K562 (cell line): Measurements from ENCODE around the gene MTSS2. TPM values are rescaled to one million over a fixed set of nuclear protein-coding genes. Genes with fewer than 3 reads are reported as not detected.

Source experiments
- ATAC-seq: fragments of 200-7000 bp; cut with Tn5 transposase; 3 replicates; pipeline ENCODE4 v1.9.1; 2020; ENCODE audit warnings: moderate library complexity
- BruUV-seq: library from RNA; stranded (reverse); fragments of 400-500 nt; replicated peaks from 2 replicates; lab custom pipeline; 2021; lab: Mats Ljungman, UMichigan
- CTCF ChIA-PET: fragments of 300-600 bp; formaldehyde crosslinking; extraction: SDS; loops from one replicate; lab custom pipeline; 2021; ENCODE audit warnings: low intra/inter-chr PET ratio; lab: Yijun Ruan, JAX
- POLR2A ChIA-PET: fragments of 300-600, 350-650 bp; sonication (Branson Sonifier 250); formaldehyde crosslinking; extraction: SDS; loops from one replicate; lab custom pipeline; 2021; ENCODE audit warnings: antibody characterized with exemption, inconsistent platforms; lab: Yijun Ruan, JAX
- DNase-seq, 4 experiments: peaks; one replicate each; pipeline versions ENCODE4 v3.0.0 to v3.0.0-alpha.2; 2011 to 2018; ENCODE audit warnings: low spot score in 3 of 4, mixed read lengths in 3 of 4; ENCODE audit errors: extremely low read depth in 1 of 4
- FAIRE-seq: peaks from 2 replicates; lab custom pipeline; 2011; peaks lifted over from hg19 to GRCh38; lab: Jason Lieb, UNC
- H2AFZ ChIP-seq: 2 replicates; pipeline ENCODE4 v1.6.0; 2011; ENCODE audit warnings: low read depth, low read length, control low read depth, inconsistent platforms
- H3K27ac ChIP-seq: fragments of 200-600 bp; 3 replicates; pipeline ENCODE4 v1.8.0; 2011; ENCODE audit warnings: low read depth, mild to moderate bottlenecking, control low read depth, inconsistent platforms, low read length, moderate library complexity, mixed read lengths; ENCODE audit errors: extremely low read depth
- H3K27me3 ChIP-seq, 2 experiments: fragments of 300-600 bp in 1 of 2; 2 replicates in 1 of 2; 3 replicates in 1 of 2; pipeline versions ENCODE4 v1.6.0 to v1.8.0; 2011; ENCODE audit warnings: inconsistent platforms in 2 of 2, low read length in 2 of 2, mild to moderate bottlenecking in 1 of 2, mixed read lengths in 1 of 2, moderate library complexity in 1 of 2; ENCODE audit not compliant: control insufficient read depth in 2 of 2, insufficient read depth in 2 of 2
- H3K36me3 ChIP-seq: fragments of 300-600 bp; 3 replicates; pipeline ENCODE4 v1.8.0; 2011; ENCODE audit warnings: mild to moderate bottlenecking, low read length, inconsistent platforms; ENCODE audit not compliant: control insufficient read depth, insufficient read depth
- H3K4me1 ChIP-seq, 2 experiments: fragments of 200-600 bp in 1 of 2; replicated peaks in 1 of 2; 2 replicates in 1 of 2; 3 replicates in 1 of 2; pipeline versions ENCODE4 v1.5.1 to v1.8.0; 2011; ENCODE audit warnings: inconsistent platforms in 2 of 2, low read length in 2 of 2, mild to moderate bottlenecking in 1 of 2, mixed read lengths in 1 of 2, moderate library complexity in 1 of 2; ENCODE audit not compliant: control insufficient read depth in 2 of 2, insufficient read depth in 2 of 2
- H3K4me2 ChIP-seq: 2 replicates; pipeline ENCODE4 v1.6.1; 2011; ENCODE audit warnings: low read length, control low read depth, inconsistent platforms, mixed read lengths; ENCODE audit not compliant: insufficient read depth
- H3K4me3 ChIP-seq: fragments of 200-600 bp; sonication (generic), shearing (Covaris generic); 2 replicates; pipeline ENCODE4 v1.5.1; 2016; ENCODE audit warnings: control low read depth, inconsistent platforms
- H3K79me2 ChIP-seq: fragments of 200-600 bp; 3 replicates; pipeline ENCODE4 v1.8.0; 2011; ENCODE audit warnings: low read length, inconsistent platforms; ENCODE audit not compliant: control insufficient read depth, insufficient read depth
- H3K9ac ChIP-seq, 2 experiments: 2 replicates each; pipeline versions ENCODE4 v1.6.0 to v1.6.1; 2011; ENCODE audit warnings: low read depth in 2 of 2, low read length in 2 of 2, control low read depth in 1 of 2, inconsistent platforms in 1 of 2, mild to moderate bottlenecking in 1 of 2, mixed read lengths in 1 of 2; ENCODE audit not compliant: insufficient read depth in 1 of 2
- H3K9me1 ChIP-seq: one replicate; pipeline ENCODE4 v1.6.0; 2011; ENCODE audit warnings: inconsistent platforms, mild to moderate bottlenecking, low read length, moderate library complexity; ENCODE audit not compliant: control insufficient read depth, insufficient read depth
- H3K9me3 ChIP-seq: replicated peaks from 2 replicates; pipeline ENCODE4 v1.5.1; 2011; ENCODE audit warnings: low read depth, low read length, inconsistent platforms; ENCODE audit not compliant: control insufficient read depth, insufficient read depth
- H4K20me1 ChIP-seq: replicated peaks from 2 replicates; pipeline ENCODE4 v1.6.1; 2011; ENCODE audit warnings: low read length, inconsistent platforms, mixed read lengths; ENCODE audit not compliant: control insufficient read depth, insufficient read depth
- KLF1 ChIP-seq: fragments of 450-650 bp; IDR thresholded peaks from 2 replicates; pipeline ENCODE4 v1.6.1; 2016; ENCODE audit warnings: missing genetic modification characterization, missing compliant biosample characterization
- PHB2 ChIP-seq: fragments of 450-650 bp; IDR thresholded peaks from 2 replicates; pipeline ENCODE4 v1.6.1; 2017; ENCODE audit warnings: low read depth
- SRF ChIP-seq, 2 experiments: fragments of 250-450, 450-650 bp in 1 of 2; sonication (Bioruptor Pico) in 1 of 2; sonication (generic) in 1 of 2; formaldehyde crosslinking; IDR thresholded peaks; 2 replicates each; pipeline versions ENCODE4 v1.5.0 to v1.5.1; 2020 to 2022; ENCODE audit warnings: mild to moderate bottlenecking in 1 of 2, missing genetic modification reagents in 1 of 2
- TRIM24 ChIP-seq, 2 experiments: fragments of 450-650 bp; IDR thresholded peaks; 2 replicates each; pipeline ENCODE4 v1.6.1; 2016
- ZFP36 ChIP-seq: fragments of 150-350 bp; IDR thresholded peaks from 2 replicates; pipeline ENCODE4 v1.6.1; 2018; ENCODE audit warnings: low read length, low read depth; ENCODE audit not compliant: partially characterized antibody
- ZKSCAN1 ChIP-seq: fragments of 150-350 bp; IDR thresholded peaks from 2 replicates; pipeline ENCODE4 v1.6.1; 2016; ENCODE audit warnings: low read depth, low read length
- WGBS: fragments of 100-300 bp; shearing (Covaris generic); methylation state at CpG from one replicate; pipeline ENCODE4 v1.1.6; 2016; ENCODE audit warnings: low coverage, mixed read lengths; ENCODE audit not compliant: insufficient coverage; ENCODE audit errors: missing lambda C conversion rate; 5-methylcytosine and 5-hydroxymethylcytosine counted together
- in situ Hi-C: fragments of 300-500 bp; cut with MboI; formaldehyde crosslinking; loops from 4 replicates; pipeline ENCODE4 v1.15.0; 2018; ENCODE audit warnings: inconsistent platforms, mixed read lengths
- intact Hi-C: fragments of 100-400 bp; cut with micrococcal nuclease; formaldehyde crosslinking; loops from 2 replicates; pipeline ENCODE4 v1.14.2; 2022
- polyA plus RNA-seq, 8 experiments: library from polyadenylated mRNA; depleted of rRNA in 4 of 8; stranded (reverse) in 5 of 8; unstranded in 3 of 8; fragments of >200 nt; fragmentation: Nextera tagmentation in 2 of 8; fragmentation: Illumina TruSeq in 1 of 8; extraction: Ambion mirVana in 2 of 8; extraction: Trizol in 1 of 8; gene quantifications; 2 replicates each; pipeline versions ENCODE4 v1.2.1 to v1.2.3, GENCODE V29; 2011 to 2014; ENCODE audit warnings: inconsistent platforms in 1 of 8, missing spikeins in 1 of 8
- total RNA-seq, 7 experiments: library from RNA; depleted of rRNA in 6 of 7; stranded (reverse); fragments of >200 nt in 6 of 7; fragmentation: Illumina TruSeq in 2 of 7; extraction: Trizol in 2 of 7; gene quantifications; 2 replicates each; pipeline versions ENCODE4 v1.2.1 to v1.2.3, GENCODE V29; 2011 to 2021; ENCODE audit warnings: low replicate concordance in 1 of 7

The MTSS2 gene
- total and polyA plus RNA-seq, 9 of the 15 experiments (the other 6 are each of a cell fraction or from before 2014, with no cell fraction given) = 0.11 to 60.3 (median 16.9) TPM

GRCh38 chr16:70734522-70735095, 48.8 kb upstream of the MTSS2 start:
- no TSS peak for BruUV-seq
- CTCF ChIA-PET = no interaction called here

GRCh38 chr16:70730944-70731343, 45.1 kb upstream of the MTSS2 start:
- Histone ChIP-seq H3K4me1 (peaks cover 8 to 16% of the 10 kb centered on the region in 2 experiments; a peak in 4 of 5 replicates), H4K20me1 (no peaks in the 10 kb centered on the region), H3K36me3 (peaks cover 27% of the 10 kb centered on the region; the same call in 2 of the 3 replicates), H2AFZ (no peak overlapping the region), H3K79me2 (no peaks in the 10 kb centered on the region), H3K4me3 (no peak overlapping the region), H3K27me3 (no peaks in the 10 kb centered on the region), H3K9me1 (peaks cover 5% of the 10 kb centered on the region), H3K4me2 (no peak overlapping the region), H3K9ac (peak overlapping the region in 1 of 2 experiments; percentile 41; a peak in 1 of 4 replicates), H3K27ac (no peak overlapping the region), H3K9me3 (no peaks in the 10 kb centered on the region)
- POLR2A ChIA-PET = no interaction called here
- no peak for DNase-seq
- 96% methylated on average over 3 of the region's 3 CpGs for WGBS
- in situ Hi-C loops (no loop called here), intact Hi-C loops (no loop called here)
- no peak for ATAC-seq
- BruUV-seq = no TSS peak
- no peak for TF ChIP-seq SRF (CRISPR knock-in tag; IDR thresholded peaks at IDR 0.05)
- no peak for TF ChIP-seq PHB2
- TF ChIP-seq ZFP36 = no peak
- TF ChIP-seq TRIM24 (IDR thresholded peaks at IDR 0.05) = no peak
- CTCF ChIA-PET = no interaction called here
- no peak for FAIRE-seq

More at GRCh38 chr16:70734522-70735095, 48.8 kb upstream of the MTSS2 start:
- in situ Hi-C loops (no loop called here), intact Hi-C loops (loop anchor here (5.0 kb wide), 1 partner anchor 47 kb away; the partner anchor contains the start of gene MTSS2)
- Histone ChIP-seq H3K4me1 (peaks cover 0 to 23% of the 10 kb centered on the region in 2 experiments; a peak in 2 of 5 replicates), H3K4me3 (no peak overlapping the region), H3K27ac (no peak overlapping the region), H3K9me3 (no peaks in the 10 kb centered on the region), H3K9ac (no peak overlapping the region), H3K36me3 (peaks cover 21% of the 10 kb centered on the region; the same call in 1 of the 3 replicates), H4K20me1 (no peaks in the 10 kb centered on the region), H3K79me2 (no peaks in the 10 kb centered on the region), H3K9me1 (peaks cover 3% of the 10 kb centered on the region), H3K27me3 (no peaks in the 10 kb centered on the region), H2AFZ (no peak overlapping the region), H3K4me2 (no peak overlapping the region)
- FAIRE-seq = no peak
- 97% methylated on average over 3 of the region's 4 CpGs for WGBS
- ATAC-seq = no peak
- TF ChIP-seq KLF1 (tag) = no peak
- TF ChIP-seq ZKSCAN1 = peak; percentile 59; the same call in 1 of the 2 replicates
- no peak for DNase-seq
- POLR2A ChIA-PET = interaction anchor here (1.2 kb wide), 1 partner anchor 27 kb away, joined by 3 read pairs; no protein-coding TSS in a partner anchor
